Peyer's patch (tissue), 4 donors: ENCODE results near the gene KCNMA1. TPM values are rescaled to one million over a fixed set of nuclear protein-coding genes. Genes with fewer than 3 reads are reported as not detected.

Experiments used
- DNase-seq, 3 donors: peaks; one replicate each; pipeline ENCODE4 v3.0.0-alpha.2; 2017 to 2019
- H3K27ac ChIP-seq, 4 donors: fragments of 200-600 bp; sonication (generic); one replicate each; pipeline ENCODE4 v1.5.1; 2016 to 2019
- H3K27me3 ChIP-seq, 2 donors: fragments of 200-600 bp; sonication (generic); one replicate each; pipeline ENCODE4 v1.5.1; 2019
- H3K36me3 ChIP-seq, 3 donors: fragments of 200-600 bp; sonication (generic); one replicate each; pipeline ENCODE4 v1.5.1; 2016 to 2019
- H3K4me1 ChIP-seq, 4 donors: fragments of 200-600 bp; sonication (generic); one replicate each; pipeline ENCODE4 v1.5.1; 2016 to 2019
- H3K4me3 ChIP-seq, 4 donors: fragments of 200-600 bp; sonication (generic); 1 replicate in 3 of 4; 2 replicates in 1 of 4; pipeline ENCODE4 v1.5.1; 2016 to 2019; ENCODE audit warnings: mild to moderate bottlenecking in 1 of 4
- H3K9me3 ChIP-seq, 4 donors: fragments of 200-600 bp; sonication (generic); one replicate each; pipeline ENCODE4 v1.5.1; 2016 to 2019; ENCODE audit warnings: mild to moderate bottlenecking in 1 of 4
- CTCF ChIP-seq, 6 experiments: fragments of 450-650 bp in 4 of 6; fragments of 200-600 bp in 2 of 6; sonication (generic) in 1 of 6; IDR thresholded peaks; one replicate each; pipeline ENCODE4 v1.5.1; 2017 to 2019; ENCODE audit warnings: antibody characterized with exemption in 6 of 6, mild to moderate bottlenecking in 3 of 6, moderate library complexity in 1 of 6
- POLR2A ChIP-seq, 2 donors: fragments of 450-650 bp; IDR thresholded peaks; one replicate each; pipeline ENCODE4 v1.5.1; 2017; ENCODE audit warnings: antibody characterized with exemption in 2 of 2, mild to moderate bottlenecking in 2 of 2, moderate library complexity in 2 of 2
- total RNA-seq, 4 donors: library from RNA; depleted of rRNA; stranded (reverse); fragments of >200 nt; gene quantifications; one replicate each; pipeline ENCODE4 v1.1.0, GENCODE V29; 2016

KCNMA1 gene
- total RNA-seq, 4 donors from 2014 or later = 17.8 to 29.1 (median 23.9) TPM

DNA sequence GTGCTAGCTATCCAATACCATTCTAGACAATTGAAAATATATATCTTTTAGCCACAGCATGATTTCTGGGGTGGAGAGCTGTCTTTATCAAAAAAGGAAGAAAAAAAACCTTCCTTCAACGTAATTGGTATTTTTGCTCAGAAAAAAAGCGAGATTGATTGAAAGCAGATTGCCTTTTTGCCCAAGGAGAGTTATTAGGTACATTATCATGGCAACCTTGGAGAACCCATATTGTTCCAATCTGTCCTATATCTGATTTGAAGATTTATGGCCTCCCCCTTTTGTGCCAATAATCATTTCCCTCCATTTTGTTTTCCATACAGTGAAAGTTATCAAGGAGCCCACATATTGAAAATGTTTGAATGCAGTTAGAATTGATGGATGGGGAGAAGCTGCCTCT lies 544.5 kb downstream of the KCNMA1 start:
- DNase-seq = no peak
- Histone ChIP-seq H3K4me1 (no peaks in the 10 kb centered on the region), H3K9me3 (no peaks in the 10 kb centered on the region)

DNA sequence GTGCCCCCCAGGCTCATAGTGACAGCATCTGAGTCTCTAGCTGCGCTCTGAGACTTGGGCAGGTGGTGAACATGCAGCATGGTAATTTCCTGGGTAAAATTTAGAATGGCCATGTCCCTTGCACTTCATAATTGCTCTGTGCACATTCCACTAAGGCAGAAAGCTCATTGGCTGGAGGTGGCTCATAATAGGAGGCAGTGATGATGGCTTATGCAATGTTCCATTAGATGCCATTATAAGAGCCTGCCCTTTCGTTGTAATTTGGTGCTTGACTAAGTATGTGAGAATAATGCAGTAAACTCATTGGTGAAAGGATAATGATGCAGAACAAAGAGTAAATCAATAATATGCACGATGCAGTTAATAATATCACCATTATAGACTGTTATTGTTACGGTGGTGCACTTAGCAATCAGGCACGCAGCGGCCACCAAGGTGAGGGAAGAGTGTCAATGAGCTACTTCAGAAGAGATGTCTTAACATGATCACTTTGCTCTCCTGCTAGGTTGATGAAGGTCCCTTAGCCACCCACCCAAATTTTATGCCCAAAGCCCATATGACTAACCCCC lies 545.9 kb downstream of the KCNMA1 start:
- Histone ChIP-seq H3K27me3 (no peaks in the 10 kb centered on the region), H3K36me3 (no peaks in the 10 kb centered on the region), H3K9me3 (no peaks in the 10 kb centered on the region), H3K27ac (no peak overlapping the region), H3K4me1 (no peaks in the 10 kb centered on the region), H3K4me3 (no peak overlapping the region)
- no peak for DNase-seq
- no peak for TF ChIP-seq CTCF (IDR thresholded peaks at IDR 0.05)
- TF ChIP-seq POLR2A (IDR thresholded peaks at IDR 0.05) = no peak

More for the DNA sequence above, 544.5 kb downstream of the KCNMA1 start:
- H3K36me3 ChIP-seq = no peaks in the 10 kb centered on the region
- no peak overlapping the region for H3K4me3 ChIP-seq
- H3K27ac ChIP-seq = no peak overlapping the region
- no peak for TF ChIP-seq POLR2A (IDR thresholded peaks at IDR 0.05)
- no peak for TF ChIP-seq CTCF (IDR thresholded peaks at IDR 0.05)
- H3K27me3 ChIP-seq = no peaks in the 10 kb centered on the region

GRCh38 chr10:77090381-77091356 lies 546.9 kb downstream of the KCNMA1 start:
- no peak for DNase-seq
- Histone ChIP-seq H3K9me3 (no peaks in the 10 kb centered on the region), H3K36me3 (no peaks in the 10 kb centered on the region), H3K27me3 (no peaks in the 10 kb centered on the region), H3K4me3 (no peak overlapping the region), H3K4me1 (no peaks in the 10 kb centered on the region), H3K27ac (no peak overlapping the region)
- TF ChIP-seq CTCF (IDR thresholded peaks at IDR 0.05) (no peak), POLR2A (IDR thresholded peaks at IDR 0.05) (no peak)

DNA sequence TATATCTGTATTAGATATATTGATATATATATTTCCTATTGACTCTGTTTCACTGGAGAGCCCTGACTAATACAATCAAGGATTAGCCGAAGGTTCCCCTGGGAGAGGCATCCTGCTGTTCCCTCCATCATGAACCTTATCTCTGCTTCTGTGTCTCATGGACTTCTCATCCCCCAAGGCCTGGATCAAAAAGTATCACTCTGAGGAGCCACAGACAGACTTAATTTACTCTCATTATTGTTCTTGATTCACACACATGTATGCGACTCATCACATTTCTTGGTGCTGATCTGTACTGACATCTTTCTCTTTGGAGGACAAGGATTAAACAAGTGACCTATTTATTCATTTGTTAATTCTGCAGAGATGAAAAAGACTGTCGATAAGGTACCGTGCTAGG lies 550.2 kb downstream of the KCNMA1 start:
- H3K4me3 ChIP-seq = no peak overlapping the region
- H3K4me1 ChIP-seq = peaks cover 0 to 4% (median 0%) of the 10 kb centered on the region in 4 donors
- TF ChIP-seq POLR2A (IDR thresholded peaks at IDR 0.05) = no peak
- TF ChIP-seq CTCF (IDR thresholded peaks at IDR 0.05) = no peak
- H3K36me3 ChIP-seq = no peaks in the 10 kb centered on the region
- no peak overlapping the region for H3K27ac ChIP-seq
- DNase-seq = no peak
- no peaks in the 10 kb centered on the region for H3K27me3 ChIP-seq
- H3K9me3 ChIP-seq = no peaks in the 10 kb centered on the region

DNA sequence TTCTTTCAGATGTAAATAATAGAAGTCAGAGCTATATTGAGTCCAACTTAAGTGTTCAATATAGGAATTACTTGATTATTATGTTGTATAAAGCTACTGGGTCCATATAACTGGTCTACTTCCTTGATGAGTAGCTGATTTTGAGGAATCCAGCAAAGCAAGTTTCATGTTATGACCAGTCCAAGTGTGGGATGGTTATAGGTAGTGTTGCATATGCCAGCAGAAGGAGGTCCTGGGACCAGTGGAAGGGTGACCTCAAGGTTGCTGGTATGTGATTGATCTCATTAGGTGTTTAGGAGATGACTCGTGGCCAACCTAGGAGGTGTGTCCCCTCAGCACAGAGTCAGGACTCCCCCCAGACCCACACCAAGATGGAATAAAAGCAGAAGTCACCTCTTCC lies 551.5 kb downstream of the KCNMA1 start:
- no peak overlapping the region for H3K27ac ChIP-seq

More for the DNA sequence above, 551.5 kb downstream of the KCNMA1 start:
- no peaks in the 10 kb centered on the region for H3K36me3 ChIP-seq
- DNase-seq = no peak
- no peaks in the 10 kb centered on the region for H3K9me3 ChIP-seq
- no peaks in the 10 kb centered on the region for H3K27me3 ChIP-seq
- H3K4me3 ChIP-seq = no peak overlapping the region
- no peak for TF ChIP-seq POLR2A (IDR thresholded peaks at IDR 0.05)
- TF ChIP-seq CTCF (IDR thresholded peaks at IDR 0.05) = no peak
- H3K4me1 ChIP-seq = peaks cover 0 to 4% (median 0%) of the 10 kb centered on the region in 4 donors
